ENCODE results near the gene SPATA2L.

Gene SPATA2L

DNA sequence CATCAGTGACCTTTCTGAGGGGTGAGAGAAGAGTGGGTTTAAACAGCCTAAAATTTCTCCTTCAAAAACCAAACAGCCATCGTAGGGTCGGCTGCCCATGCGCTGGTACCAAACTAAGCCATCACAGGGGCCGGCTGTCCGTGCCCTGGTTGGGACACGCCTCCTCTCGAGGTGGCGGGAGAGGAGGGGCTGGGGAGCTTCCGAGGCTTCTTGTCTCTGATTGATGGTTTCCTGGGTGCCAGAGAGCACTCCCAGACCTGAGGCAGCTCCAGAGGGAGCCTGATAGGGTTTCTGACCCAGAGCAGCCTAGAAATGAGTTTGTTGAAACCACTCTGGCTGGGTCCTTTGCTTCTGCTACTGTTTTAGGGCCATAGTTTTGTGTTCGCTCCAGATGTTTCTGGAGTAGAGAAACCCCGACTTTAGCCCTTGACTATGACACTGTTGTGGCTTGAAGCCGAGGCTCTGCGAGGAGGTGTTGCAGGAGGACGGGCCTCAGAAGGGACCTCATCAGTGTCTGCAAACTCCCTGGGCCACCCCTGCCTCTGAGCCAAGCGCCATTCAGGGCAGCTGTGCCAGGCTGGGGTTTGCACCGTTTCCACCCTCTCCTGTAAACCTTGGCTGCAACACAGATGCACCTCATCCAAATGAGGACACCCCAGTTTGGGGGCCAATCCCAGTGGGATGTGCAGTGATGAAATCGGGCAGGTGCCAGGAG lies 26.1 kb upstream of the SPATA2L start:
- DNase-seq: no peak

GRCh38 chr16:89723279-89724250 lies 22.1 kb upstream of the SPATA2L start:
- DNase-seq: no peak

GRCh38 chr16:89722392-89723278 lies 21.1 kb upstream of the SPATA2L start:
- peak; percentile 49 for DNase-seq

- DNase-seq: peak; percentile 80
These were observed 20.3 kb upstream of the SPATA2L start for GRCh38 chr16:89721546-89722391.

DNA sequence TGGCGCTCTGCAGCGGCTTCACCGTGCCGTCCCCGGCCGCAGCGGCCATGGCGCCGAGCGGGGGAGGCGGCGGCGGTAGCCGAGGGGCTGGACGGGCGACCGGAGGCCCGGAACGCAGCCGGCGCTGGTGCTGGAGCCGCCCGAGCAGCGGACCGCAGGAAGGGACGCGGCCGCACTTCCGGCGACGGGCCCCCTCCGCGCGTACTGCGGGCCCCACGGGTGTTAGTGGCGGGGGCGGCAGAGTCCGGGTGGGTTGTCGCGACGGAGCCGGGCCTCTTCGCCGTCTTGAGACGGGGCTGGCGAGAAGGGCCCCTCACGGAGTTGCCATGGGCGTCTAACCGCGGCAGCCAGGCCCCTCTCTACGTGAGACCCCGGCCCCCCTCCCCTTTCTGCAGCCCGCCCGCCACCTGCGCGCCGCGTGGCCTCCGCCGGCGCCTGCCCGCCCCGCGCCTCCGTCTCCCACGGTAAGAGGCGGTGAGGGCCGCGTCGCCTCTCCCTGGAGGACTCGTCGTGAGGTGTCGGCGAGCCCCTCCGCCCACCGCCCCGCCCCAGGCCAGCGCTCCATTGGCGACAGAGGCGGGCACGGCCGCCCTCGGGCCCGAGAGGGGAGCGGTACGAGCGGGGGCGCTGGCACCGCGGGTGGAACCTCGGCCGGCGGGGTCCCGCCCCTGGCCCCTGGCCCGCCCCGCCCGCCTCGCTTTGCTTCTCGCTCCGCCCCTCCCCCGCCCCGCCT lies 19.5 kb upstream of the SPATA2L start, which contains the start of the genes VPS9D1 and ZNF276:
TSS of gene VPS9D1 (minus strand) at position 86 of the 733 bp plus-strand sequence. CDS start at position 49, 37 bp downstream.
TSS of gene ZNF276 (plus strand) at position 725 of the 733 bp plus-strand sequence. CDS start 104 bp downstream, outside the sequence.
- peak; percentile 66 for DNase-seq

DNA sequence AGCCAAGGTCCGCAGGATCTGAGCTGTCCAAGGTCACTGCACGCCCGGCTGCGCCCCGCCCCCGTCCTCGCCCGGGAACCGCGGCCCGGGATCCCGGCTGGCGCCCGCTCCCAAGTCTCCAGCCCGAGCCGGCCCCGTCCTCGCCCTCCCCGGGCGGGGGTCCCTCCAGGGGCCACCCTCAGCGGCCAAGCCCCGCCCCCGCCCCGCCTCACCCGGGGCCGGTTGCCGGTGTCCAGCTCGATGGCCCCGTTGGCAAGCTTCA lies 19.0 kb upstream of the SPATA2L start:
- DNase-seq: no peak

DNA sequence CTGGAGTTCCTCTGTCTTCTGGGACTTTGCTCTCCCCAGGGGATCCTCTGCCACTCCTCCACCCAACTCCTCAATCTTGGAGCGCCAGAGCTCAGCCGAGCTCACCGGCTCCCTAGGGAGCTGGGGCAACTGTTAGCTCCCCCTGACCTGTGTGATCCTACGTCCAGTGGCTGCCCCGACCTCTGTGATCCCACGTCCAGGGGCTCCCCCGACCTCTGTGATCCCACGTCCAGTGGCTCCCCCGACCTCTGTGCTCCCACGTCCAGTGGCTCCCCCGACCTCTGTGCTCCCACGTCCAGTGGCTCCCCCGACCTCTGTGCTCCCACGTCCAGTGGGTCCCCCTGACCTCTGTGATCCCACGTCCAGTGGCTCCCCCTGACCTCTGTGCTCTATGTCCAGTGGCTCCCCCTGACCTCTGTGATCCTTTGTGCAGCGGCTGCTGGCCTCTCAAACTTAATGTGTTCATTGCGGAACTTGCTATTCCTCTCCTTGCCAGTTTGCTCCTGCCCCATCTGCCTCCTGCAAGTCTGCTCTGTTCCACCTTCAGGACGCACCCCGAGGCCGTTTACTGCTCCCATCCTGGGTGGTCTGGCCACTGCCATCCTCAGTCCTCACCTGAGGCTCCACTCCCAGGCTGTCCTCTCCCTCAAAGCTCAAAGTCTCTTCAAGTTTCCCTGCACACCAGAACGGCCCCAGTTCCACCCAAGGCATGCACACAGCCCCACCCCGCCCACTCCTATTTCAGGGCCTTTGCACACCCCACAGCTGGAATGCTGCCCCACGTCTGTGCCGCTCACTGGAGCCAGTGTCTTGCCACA lies 16.4 kb upstream of the SPATA2L start:
- no peak for DNase-seq

DNA sequence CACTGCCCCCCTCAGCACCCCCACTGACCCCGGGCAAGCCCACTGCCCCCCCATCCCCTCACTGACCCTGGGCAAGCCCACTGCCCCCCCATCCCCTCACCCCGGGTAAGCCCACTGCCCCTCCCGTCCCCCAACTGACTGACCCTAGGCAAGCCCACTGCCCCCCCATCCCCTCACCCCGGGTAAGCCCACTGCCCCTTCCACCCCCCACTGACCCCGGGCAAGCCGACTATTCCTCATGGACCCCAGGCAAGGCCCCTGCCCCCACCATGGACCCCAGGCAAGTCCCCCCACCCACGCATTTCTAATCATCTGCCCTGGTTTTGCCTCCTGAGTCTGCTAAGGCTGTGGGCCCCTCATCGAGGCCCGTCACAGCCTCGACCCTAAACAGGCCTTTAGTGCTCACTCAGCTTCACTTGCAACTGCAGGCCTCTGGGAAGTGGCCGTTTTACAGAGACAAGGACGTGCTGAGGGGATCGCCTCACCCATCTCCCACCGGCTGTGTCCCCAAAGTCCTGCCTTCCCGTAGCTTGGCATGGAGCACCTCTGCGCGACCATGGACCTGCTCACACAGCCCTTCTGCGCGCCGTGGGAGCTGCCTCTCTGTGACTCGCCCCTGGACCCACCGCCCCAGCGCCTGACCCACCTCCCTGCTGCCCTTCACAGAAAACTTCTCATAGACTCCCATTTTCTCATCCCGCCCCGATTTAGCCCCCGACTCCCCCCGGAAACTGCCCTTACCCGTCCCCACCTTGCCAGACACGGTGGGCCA lies 15.6 kb upstream of the SPATA2L start:
- DNase-seq: no peak

- DNase-seq: no peak
These were observed 15.0 kb upstream of the SPATA2L start for GRCh38 chr16:89716493-89716892.

- DNase-seq: no peak
These were observed 10.8 kb upstream of the SPATA2L start for GRCh38 chr16:89712274-89712781.

DNA sequence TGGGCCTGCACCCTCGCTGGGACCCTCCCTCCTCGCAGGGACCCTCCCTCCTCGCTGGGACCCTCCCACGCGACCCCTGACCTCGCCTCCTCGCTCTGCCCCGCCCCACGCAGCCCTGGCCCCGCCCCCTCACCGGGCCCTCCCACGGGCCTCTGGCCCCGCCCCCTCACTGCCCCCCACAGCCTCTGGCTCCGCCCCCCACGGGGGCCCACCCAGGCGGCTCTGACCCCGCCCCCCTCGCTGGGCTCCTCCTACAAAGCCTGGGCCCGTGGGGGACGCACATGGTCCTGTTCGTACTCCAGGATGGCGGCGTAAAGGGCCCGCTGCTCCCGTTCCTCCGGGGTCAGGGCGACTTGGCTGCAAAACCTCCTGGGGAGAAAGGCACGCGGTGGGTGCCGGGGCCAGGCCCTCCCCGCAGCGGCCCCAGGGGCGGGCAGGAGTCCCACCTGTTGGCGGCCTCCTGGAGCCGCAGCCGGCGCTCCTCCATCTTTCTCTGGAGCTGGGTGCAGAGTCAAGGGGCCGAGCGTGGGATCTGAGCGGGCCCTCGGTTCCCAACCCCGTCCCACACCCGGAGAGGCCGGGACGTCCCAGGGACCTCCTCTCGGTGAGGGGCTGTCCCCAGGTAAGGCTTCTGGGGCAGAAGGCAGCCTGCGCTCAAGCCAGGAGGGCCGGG lies 10.2 kb upstream of the SPATA2L start:
- peak; percentile 64 for DNase-seq

- DNase-seq: no peak
These were observed 9.4 kb upstream of the SPATA2L start for GRCh38 chr16:89710709-89711564.

DNA sequence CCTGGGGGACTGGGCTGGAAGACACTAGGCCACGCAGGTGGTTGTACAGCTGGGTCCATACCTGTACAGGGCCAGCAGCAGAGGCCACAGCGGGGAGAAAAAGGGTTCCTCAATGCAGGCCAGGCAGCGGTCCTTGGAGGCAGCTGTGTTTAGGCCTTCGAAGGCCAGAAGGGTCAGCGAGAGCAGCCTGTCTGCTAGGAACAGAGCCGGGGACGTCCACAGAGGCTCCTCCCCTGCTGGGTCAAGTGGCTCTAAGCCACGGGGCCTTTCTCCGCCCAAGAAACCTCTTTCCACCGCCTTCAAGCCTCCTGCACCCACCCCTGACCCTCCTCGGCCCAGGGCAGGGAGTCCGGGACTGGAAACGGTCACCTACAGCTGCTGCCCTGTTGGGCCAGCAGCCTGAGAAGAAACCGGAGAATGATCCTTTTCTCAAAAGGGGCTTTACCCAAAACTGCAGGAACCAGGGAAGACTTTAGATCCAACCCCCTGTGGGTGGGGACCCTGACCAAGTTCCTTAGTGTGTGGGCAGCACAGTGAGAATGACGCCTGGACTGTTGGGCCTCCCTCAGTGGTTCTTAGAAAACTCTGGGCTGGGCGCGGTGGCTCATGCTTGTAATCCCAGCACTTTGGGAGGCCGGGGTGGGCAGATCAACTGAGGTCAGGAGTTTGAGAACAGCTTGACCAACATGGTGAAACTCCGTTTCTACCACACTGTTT lies 8.4 kb upstream of the SPATA2L start:
- DNase-seq: no peak

- DNase-seq: no peak
These were observed 7.7 kb upstream of the SPATA2L start for GRCh38 chr16:89709166-89709565.

DNA sequence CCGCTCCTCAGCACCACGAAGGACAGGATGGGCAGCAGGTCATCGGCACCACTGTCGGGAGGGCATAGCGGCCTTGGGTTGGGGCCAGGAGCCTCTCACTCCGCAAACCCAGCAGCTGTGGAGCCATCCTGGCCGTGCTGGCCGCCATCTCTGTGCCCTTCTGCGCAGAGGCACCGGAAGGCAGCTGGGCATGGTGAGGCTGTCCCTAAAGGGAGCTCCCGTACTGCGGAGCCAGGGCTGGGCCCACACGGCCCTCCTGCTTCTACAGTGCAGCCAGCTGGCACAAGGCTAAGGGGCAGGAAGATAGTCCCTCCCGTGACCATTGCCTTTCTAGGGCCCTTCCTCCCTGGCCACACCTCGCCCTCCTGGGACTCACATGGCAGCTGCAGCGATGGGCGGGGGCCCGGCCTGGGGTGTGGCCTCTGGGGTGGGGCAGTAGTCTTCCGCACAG lies 7.0 kb upstream of the SPATA2L start:
- no peak for DNase-seq

GRCh38 chr16:89707695-89708094 lies 6.2 kb upstream of the SPATA2L start:
- DNase-seq: no peak

All from MV-4-11 (cell line).